K562 (cell line): ENCODE measurements around the gene METRNL. TPM values are rescaled to one million over a fixed set of nuclear protein-coding genes. Genes with fewer than 3 reads are reported as not detected.

Experiments used
- ATAC-seq: fragments of 200-7000 bp; cut with Tn5 transposase; 3 replicates; pipeline ENCODE4 v1.9.1; 2020; ENCODE audit warnings: moderate library complexity
- BruUV-seq: library from RNA; stranded (reverse); fragments of 400-500 nt; replicated peaks from 2 replicates; lab custom pipeline; 2021; lab: Mats Ljungman, UMichigan
- CTCF ChIA-PET: fragments of 300-600 bp; formaldehyde crosslinking; extraction: SDS; loops from one replicate; lab custom pipeline; 2021; ENCODE audit warnings: low intra/inter-chr PET ratio; lab: Yijun Ruan, JAX
- POLR2A ChIA-PET: fragments of 300-600, 350-650 bp; sonication (Branson Sonifier 250); formaldehyde crosslinking; extraction: SDS; loops from one replicate; lab custom pipeline; 2021; ENCODE audit warnings: antibody characterized with exemption, inconsistent platforms; lab: Yijun Ruan, JAX
- DNase-seq, 4 experiments: peaks; one replicate each; pipeline versions ENCODE4 v3.0.0 to v3.0.0-alpha.2; 2011 to 2018; ENCODE audit warnings: low spot score in 3 of 4, mixed read lengths in 3 of 4; ENCODE audit errors: extremely low read depth in 1 of 4
- FAIRE-seq: peaks from 2 replicates; lab custom pipeline; 2011; peaks lifted over from hg19 to GRCh38; lab: Jason Lieb, UNC
- H2AFZ ChIP-seq: 2 replicates; pipeline ENCODE4 v1.6.0; 2011; ENCODE audit warnings: low read depth, low read length, control low read depth, inconsistent platforms
- H3K27ac ChIP-seq: fragments of 200-600 bp; 3 replicates; pipeline ENCODE4 v1.8.0; 2011; ENCODE audit warnings: low read depth, mild to moderate bottlenecking, control low read depth, inconsistent platforms, low read length, moderate library complexity, mixed read lengths; ENCODE audit errors: extremely low read depth
- H3K27me3 ChIP-seq, 2 experiments: fragments of 300-600 bp in 1 of 2; 2 replicates in 1 of 2; 3 replicates in 1 of 2; pipeline versions ENCODE4 v1.6.0 to v1.8.0; 2011; ENCODE audit warnings: inconsistent platforms in 2 of 2, low read length in 2 of 2, mild to moderate bottlenecking in 1 of 2, mixed read lengths in 1 of 2, moderate library complexity in 1 of 2; ENCODE audit not compliant: control insufficient read depth in 2 of 2, insufficient read depth in 2 of 2
- H3K36me3 ChIP-seq: fragments of 300-600 bp; 3 replicates; pipeline ENCODE4 v1.8.0; 2011; ENCODE audit warnings: mild to moderate bottlenecking, low read length, inconsistent platforms; ENCODE audit not compliant: control insufficient read depth, insufficient read depth
- H3K4me1 ChIP-seq, 2 experiments: fragments of 200-600 bp in 1 of 2; replicated peaks in 1 of 2; 2 replicates in 1 of 2; 3 replicates in 1 of 2; pipeline versions ENCODE4 v1.5.1 to v1.8.0; 2011; ENCODE audit warnings: inconsistent platforms in 2 of 2, low read length in 2 of 2, mild to moderate bottlenecking in 1 of 2, mixed read lengths in 1 of 2, moderate library complexity in 1 of 2; ENCODE audit not compliant: control insufficient read depth in 2 of 2, insufficient read depth in 2 of 2
- H3K4me2 ChIP-seq: 2 replicates; pipeline ENCODE4 v1.6.1; 2011; ENCODE audit warnings: low read length, control low read depth, inconsistent platforms, mixed read lengths; ENCODE audit not compliant: insufficient read depth
- H3K4me3 ChIP-seq: fragments of 200-600 bp; sonication (generic), shearing (Covaris generic); 2 replicates; pipeline ENCODE4 v1.5.1; 2016; ENCODE audit warnings: control low read depth, inconsistent platforms
- H3K79me2 ChIP-seq: fragments of 200-600 bp; 3 replicates; pipeline ENCODE4 v1.8.0; 2011; ENCODE audit warnings: low read length, inconsistent platforms; ENCODE audit not compliant: control insufficient read depth, insufficient read depth
- H3K9ac ChIP-seq, 2 experiments: 2 replicates each; pipeline versions ENCODE4 v1.6.0 to v1.6.1; 2011; ENCODE audit warnings: low read depth in 2 of 2, low read length in 2 of 2, control low read depth in 1 of 2, inconsistent platforms in 1 of 2, mild to moderate bottlenecking in 1 of 2, mixed read lengths in 1 of 2; ENCODE audit not compliant: insufficient read depth in 1 of 2
- H3K9me1 ChIP-seq: one replicate; pipeline ENCODE4 v1.6.0; 2011; ENCODE audit warnings: inconsistent platforms, mild to moderate bottlenecking, low read length, moderate library complexity; ENCODE audit not compliant: control insufficient read depth, insufficient read depth
- H3K9me3 ChIP-seq: replicated peaks from 2 replicates; pipeline ENCODE4 v1.5.1; 2011; ENCODE audit warnings: low read depth, low read length, inconsistent platforms; ENCODE audit not compliant: control insufficient read depth, insufficient read depth
- H4K20me1 ChIP-seq: replicated peaks from 2 replicates; pipeline ENCODE4 v1.6.1; 2011; ENCODE audit warnings: low read length, inconsistent platforms, mixed read lengths; ENCODE audit not compliant: control insufficient read depth, insufficient read depth
- CBX5 ChIP-seq: IDR thresholded peaks from 2 replicates; pipeline ENCODE4 v1.6.1; 2014; ENCODE audit warnings: low read depth, borderline replicate concordance
- TOE1 ChIP-seq, 2 experiments: fragments of 450-650 bp in 1 of 2; sonication (generic) in 1 of 2; formaldehyde crosslinking in 1 of 2; IDR thresholded peaks; 2 replicates each; pipeline versions ENCODE4 v1.7.1 to v1.8.0; 2016 to 2022; ENCODE audit warnings: borderline replicate concordance in 2 of 2, mild to moderate bottlenecking in 2 of 2, antibody characterized with exemption in 1 of 2, inconsistent platforms in 1 of 2, low read depth in 1 of 2, missing genetic modification reagents in 1 of 2, moderate library complexity in 1 of 2
- ZNF24 ChIP-seq: fragments of 450-650 bp; IDR thresholded peaks from 2 replicates; pipeline ENCODE4 v1.6.1; 2016
- WGBS: fragments of 100-300 bp; shearing (Covaris generic); methylation state at CpG from one replicate; pipeline ENCODE4 v1.1.6; 2016; ENCODE audit warnings: low coverage, mixed read lengths; ENCODE audit not compliant: insufficient coverage; ENCODE audit errors: missing lambda C conversion rate; 5-methylcytosine and 5-hydroxymethylcytosine counted together
- in situ Hi-C: fragments of 300-500 bp; cut with MboI; formaldehyde crosslinking; loops from 4 replicates; pipeline ENCODE4 v1.15.0; 2018; ENCODE audit warnings: inconsistent platforms, mixed read lengths
- intact Hi-C: fragments of 100-400 bp; cut with micrococcal nuclease; formaldehyde crosslinking; loops from 2 replicates; pipeline ENCODE4 v1.14.2; 2022
- polyA plus RNA-seq, 8 experiments: library from polyadenylated mRNA; depleted of rRNA in 4 of 8; stranded (reverse) in 5 of 8; unstranded in 3 of 8; fragments of >200 nt; fragmentation: Nextera tagmentation in 2 of 8; fragmentation: Illumina TruSeq in 1 of 8; extraction: Ambion mirVana in 2 of 8; extraction: Trizol in 1 of 8; gene quantifications; 2 replicates each; pipeline versions ENCODE4 v1.2.1 to v1.2.3, GENCODE V29; 2011 to 2014; ENCODE audit warnings: inconsistent platforms in 1 of 8, missing spikeins in 1 of 8
- total RNA-seq, 7 experiments: library from RNA; depleted of rRNA in 6 of 7; stranded (reverse); fragments of >200 nt in 6 of 7; fragmentation: Illumina TruSeq in 2 of 7; extraction: Trizol in 2 of 7; gene quantifications; 2 replicates each; pipeline versions ENCODE4 v1.2.1 to v1.2.3, GENCODE V29; 2011 to 2021; ENCODE audit warnings: low replicate concordance in 1 of 7
- TF ChIP-seq, protein P1 (sequence below): sonication (generic); formaldehyde crosslinking; IDR thresholded peaks from 2 replicates; pipeline ENCODE4 v1.8.1; 2023; ENCODE audit warnings: mild to moderate bottlenecking, missing genetic modification reagents
- TF ChIP-seq, protein P2 (sequence below): fragments of 450-650 bp; IDR thresholded peaks from 2 replicates; pipeline ENCODE4 v1.6.1; 2017; ENCODE audit warnings: antibody characterized with exemption

The METRNL gene
- total and polyA plus RNA-seq, 9 of the 15 experiments (the other 6 are each of a cell fraction or from before 2014, with no cell fraction given), result 0.17 to 31.8 (median 2.9) TPM

DNA sequence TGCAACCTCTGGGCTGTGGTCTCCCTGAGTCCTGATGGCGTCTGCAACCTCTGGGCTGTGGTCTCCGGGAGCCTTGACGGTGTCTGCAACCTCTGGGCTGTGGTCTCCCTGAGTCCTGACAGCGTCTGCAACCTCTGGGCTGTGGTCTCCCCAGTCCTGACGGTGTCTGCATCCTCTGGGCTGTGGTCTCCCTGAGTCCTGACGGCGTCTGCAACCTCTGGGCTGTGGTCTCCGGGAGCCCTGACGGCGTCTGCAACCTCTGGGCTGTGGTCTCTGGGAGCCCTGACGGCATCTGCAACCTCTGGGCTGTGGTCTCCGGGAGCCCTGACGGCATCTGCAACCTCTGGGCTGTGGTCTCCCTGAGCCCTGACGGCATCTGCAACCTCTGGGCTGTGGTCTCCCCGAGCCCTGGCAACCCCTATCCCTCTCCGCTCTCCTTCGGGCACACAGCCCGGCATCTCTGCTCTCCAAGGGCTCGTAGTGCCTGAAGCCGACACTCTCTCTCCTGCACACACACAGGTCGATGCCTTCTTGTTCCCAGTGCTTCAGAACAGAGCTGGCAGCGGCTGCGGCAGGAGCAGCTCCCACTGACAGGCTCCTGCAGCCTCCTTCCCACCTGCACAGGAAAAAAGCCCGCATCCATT lies 45.6 kb downstream of the METRNL start:
- 13% methylated on average over 20 of the region's 24 CpGs for WGBS
- CTCF ChIA-PET, result interaction anchor here (0.7 kb wide), 1 partner anchor 973 kb away, joined by 3 read pairs; no protein-coding TSS in a partner anchor
- intact Hi-C loops, result no loop called here
- no peak overlapping the region; a peak in 1 of 4 replicates for H3K9ac ChIP-seq
- no peak overlapping the region for H3K4me2 ChIP-seq
- peaks cover 13 to 43% of the 10 kb centered on the region in 2 experiments; a peak in 4 of 5 replicates for H3K4me1 ChIP-seq
- H3K27me3 ChIP-seq, result peaks cover 32 to 61% of the 10 kb centered on the region in 2 experiments
- H3K4me3 ChIP-seq, result no peak overlapping the region
- H2AFZ ChIP-seq, result no peak overlapping the region
- no peak overlapping the region for H3K27ac ChIP-seq
- DNase-seq (no peak), ATAC-seq (no peak), FAIRE-seq (no peak)
- H3K79me2 ChIP-seq, result no peaks in the 10 kb centered on the region
- POLR2A ChIA-PET, result interaction anchor here (0.9 to 1.2 kb wide), 2 partner anchors 10 to 21 kb away, joined by 3 to 5 read pairs; no protein-coding TSS in a partner anchor
- no peaks in the 10 kb centered on the region for H3K9me3 ChIP-seq
- 0 out of 2 replicates have a peak, but pooled peaks cover 5% of the 10 kb centered on the region for H4K20me1 ChIP-seq
- TF ChIP-seq, protein P1, sequence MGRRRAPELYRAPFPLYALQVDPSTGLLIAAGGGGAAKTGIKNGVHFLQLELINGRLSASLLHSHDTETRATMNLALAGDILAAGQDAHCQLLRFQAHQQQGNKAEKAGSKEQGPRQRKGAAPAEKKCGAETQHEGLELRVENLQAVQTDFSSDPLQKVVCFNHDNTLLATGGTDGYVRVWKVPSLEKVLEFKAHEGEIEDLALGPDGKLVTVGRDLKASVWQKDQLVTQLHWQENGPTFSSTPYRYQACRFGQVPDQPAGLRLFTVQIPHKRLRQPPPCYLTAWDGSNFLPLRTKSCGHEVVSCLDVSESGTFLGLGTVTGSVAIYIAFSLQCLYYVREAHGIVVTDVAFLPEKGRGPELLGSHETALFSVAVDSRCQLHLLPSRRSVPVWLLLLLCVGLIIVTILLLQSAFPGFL (CRISPR knock-in tag), result no peak
- TF ChIP-seq TOE1 (IDR thresholded peaks at IDR 0.05; ENCODE audit: borderline replicate concordance), result no peak
- TF ChIP-seq TOE1 (CRISPR knock-in tag; IDR thresholded peaks at IDR 0.05; ENCODE audit: borderline replicate concordance, low read depth), result no peak
- no peak for TF ChIP-seq ZNF24
- TF ChIP-seq, protein P2, sequence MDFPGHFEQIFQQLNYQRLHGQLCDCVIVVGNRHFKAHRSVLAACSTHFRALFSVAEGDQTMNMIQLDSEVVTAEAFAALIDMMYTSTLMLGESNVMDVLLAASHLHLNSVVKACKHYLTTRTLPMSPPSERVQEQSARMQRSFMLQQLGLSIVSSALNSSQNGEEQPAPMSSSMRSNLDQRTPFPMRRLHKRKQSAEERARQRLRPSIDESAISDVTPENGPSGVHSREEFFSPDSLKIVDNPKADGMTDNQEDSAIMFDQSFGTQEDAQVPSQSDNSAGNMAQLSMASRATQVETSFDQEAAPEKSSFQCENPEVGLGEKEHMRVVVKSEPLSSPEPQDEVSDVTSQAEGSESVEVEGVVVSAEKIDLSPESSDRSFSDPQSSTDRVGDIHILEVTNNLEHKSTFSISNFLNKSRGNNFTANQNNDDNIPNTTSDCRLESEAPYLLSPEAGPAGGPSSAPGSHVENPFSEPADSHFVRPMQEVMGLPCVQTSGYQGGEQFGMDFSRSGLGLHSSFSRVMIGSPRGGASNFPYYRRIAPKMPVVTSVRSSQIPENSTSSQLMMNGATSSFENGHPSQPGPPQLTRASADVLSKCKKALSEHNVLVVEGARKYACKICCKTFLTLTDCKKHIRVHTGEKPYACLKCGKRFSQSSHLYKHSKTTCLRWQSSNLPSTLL, result no peak
- no peak for TF ChIP-seq CBX5
- in situ Hi-C loops, result no loop called here
- no peaks in the 10 kb centered on the region for H3K36me3 ChIP-seq
- BruUV-seq, result no TSS peak
- no peaks in the 10 kb centered on the region for H3K9me1 ChIP-seq
